Activated CD8-positive, alpha-beta memory T cell treated with anti-CD3 and anti-CD28 coated beads for 24 hours (primary cell): ENCODE data around the gene SP1.
"Not testable (repeated sequence)": the region's sequence is repeated elsewhere in the genome, so short reads cannot be mapped to it uniquely, and the experiment has no call there.

Experiments
- DNase-seq: peaks from one replicate; pipeline ENCODE4 v3.0.0-alpha.2; 2020

The SP1 gene

GRCh38 chr12:53380104-53380793, at the start of gene SP1:
TSS of gene SP1 (plus strand) at chr12:53380176. CDS start at chr12:53380292, 116 bp downstream.
- DNase-seq = peak; percentile 100

GRCh38 chr12:53330671-53331070, 49.3 kb upstream of the SP1 start:
- no peak for DNase-seq

- not testable (repeated sequence) for DNase-seq
Observed at GRCh38 chr12:53332339-53332738, 47.6 kb upstream of the SP1 start.

GRCh38 chr12:53332744-53333143, 47.2 kb upstream of the SP1 start:
- no peak for DNase-seq

GRCh38 chr12:53333289-53333688, 46.7 kb upstream of the SP1 start:
- DNase-seq = no peak

- DNase-seq = no peak
Observed at GRCh38 chr12:53333845-53334244, 46.1 kb upstream of the SP1 start.

GRCh38 chr12:53334822-53335221, 45.2 kb upstream of the SP1 start:
- no peak for DNase-seq

GRCh38 chr12:53336181-53336681, 43.7 kb upstream of the SP1 start, which contains the start of gene SP7:
TSS of gene SP7 (minus strand) at chr12:53336354. CDS start at chr12:53335646, 708 bp downstream.
- no peak for DNase-seq

GRCh38 chr12:53338017-53338416, 42.0 kb upstream of the SP1 start:
- no peak for DNase-seq

GRCh38 chr12:53338916-53339315, 41.1 kb upstream of the SP1 start:
- DNase-seq = no peak

GRCh38 chr12:53340398-53340797, 39.6 kb upstream of the SP1 start:
- no peak for DNase-seq

GRCh38 chr12:53343449-53343848, 36.5 kb upstream of the SP1 start:
- DNase-seq = no peak

GRCh38 chr12:53343969-53344368, 36.0 kb upstream of the SP1 start:
- DNase-seq = no peak

- peak; percentile 67 for DNase-seq
Observed at GRCh38 chr12:53344487-53344823, 35.5 kb upstream of the SP1 start.

- DNase-seq = peak; percentile 83
Observed at GRCh38 chr12:53344824-53345485, 35.0 kb upstream of the SP1 start.

GRCh38 chr12:53345486-53346188, 34.3 kb upstream of the SP1 start:
- DNase-seq = peak; percentile 62

GRCh38 chr12:53346491-53346890, 33.5 kb upstream of the SP1 start:
- DNase-seq = no peak

GRCh38 chr12:53347905-53348304, 32.1 kb upstream of the SP1 start:
- no peak for DNase-seq

GRCh38 chr12:53352331-53353256, 27.4 kb upstream of the SP1 start:
- peak; percentile 91 for DNase-seq

- no peak for DNase-seq
Observed at GRCh38 chr12:53353257-53353655, 26.7 kb upstream of the SP1 start.

- no peak for DNase-seq
Observed at GRCh38 chr12:53355121-53355520, 24.9 kb upstream of the SP1 start.

- DNase-seq = no peak
Observed at GRCh38 chr12:53358836-53359419, 21.0 kb upstream of the SP1 start.
